Osteoblast (primary cell): ENCODE results near the gene INPP5A. TPM values are rescaled to one million over a fixed set of nuclear protein-coding genes. Genes with fewer than 3 reads are reported as not detected.

Source experiments
- DNase-seq: peaks from one replicate; pipeline ENCODE4 v3.0.0; 2011; ENCODE audit warnings: low spot score, mixed read lengths; ENCODE audit not compliant: insufficient read length; ENCODE audit errors: missing footprints
- H2AFZ ChIP-seq: 2 replicates; pipeline ENCODE4 v1.6.0; 2011; ENCODE audit warnings: mild to moderate bottlenecking, low read length
- H3K27ac ChIP-seq: 2 replicates; pipeline ENCODE4 v1.5.1; 2011; ENCODE audit warnings: mild to moderate bottlenecking, low read depth, low read length, moderate library complexity
- H3K27me3 ChIP-seq: 2 replicates; pipeline ENCODE4 v1.6.0; 2012; ENCODE audit warnings: mild to moderate bottlenecking, control low read depth, inconsistent platforms, low read length, moderate library complexity; ENCODE audit not compliant: insufficient read depth
- H3K36me3 ChIP-seq: 2 replicates; pipeline ENCODE4 v1.5.1; 2011; ENCODE audit warnings: mild to moderate bottlenecking, low read length, control low read depth, moderate library complexity; ENCODE audit not compliant: insufficient read depth
- H3K4me1 ChIP-seq: 2 replicates; pipeline ENCODE4 v1.5.1; 2011; ENCODE audit warnings: mild to moderate bottlenecking, low read length, control low read depth, moderate library complexity; ENCODE audit not compliant: insufficient read depth
- H3K4me2 ChIP-seq: 2 replicates; pipeline ENCODE4 v1.6.0; 2011; ENCODE audit warnings: mild to moderate bottlenecking, low read length; ENCODE audit not compliant: insufficient read depth
- H3K4me3 ChIP-seq: fragments of 200-600 bp; sonication (generic); 3 replicates; pipeline ENCODE4 v1.5.1; 2012; ENCODE audit warnings: mild to moderate bottlenecking, low read length, inconsistent platforms; ENCODE audit not compliant: insufficient read depth
- H3K79me2 ChIP-seq: 2 replicates; pipeline ENCODE4 v1.6.0; 2012; ENCODE audit warnings: mild to moderate bottlenecking, low read length, control low read depth, inconsistent platforms; ENCODE audit not compliant: insufficient read depth
- H3K9me3 ChIP-seq: 2 replicates; pipeline ENCODE4 v1.5.1; 2011; ENCODE audit warnings: low read depth, low read length, control low read depth
- H4K20me1 ChIP-seq: 2 replicates; pipeline ENCODE4 v1.6.0; 2012; ENCODE audit warnings: mild to moderate bottlenecking, low read length, control low read depth; ENCODE audit not compliant: insufficient read depth
- CTCF ChIP-seq: IDR thresholded peaks from 2 replicates; pipeline ENCODE4 v1.5.1; 2011; ENCODE audit warnings: mild to moderate bottlenecking, low read depth, low read length, moderate library complexity; ENCODE audit errors: extremely low read depth
- total RNA-seq: library from RNA; depleted of rRNA; stranded (reverse); fragments of >200 nt; gene quantifications from 2 replicates; pipeline ENCODE4 v1.2.3, GENCODE V29; 2012

Gene INPP5A
- total RNA-seq, 1 donor = 22.8 TPM

DNA sequence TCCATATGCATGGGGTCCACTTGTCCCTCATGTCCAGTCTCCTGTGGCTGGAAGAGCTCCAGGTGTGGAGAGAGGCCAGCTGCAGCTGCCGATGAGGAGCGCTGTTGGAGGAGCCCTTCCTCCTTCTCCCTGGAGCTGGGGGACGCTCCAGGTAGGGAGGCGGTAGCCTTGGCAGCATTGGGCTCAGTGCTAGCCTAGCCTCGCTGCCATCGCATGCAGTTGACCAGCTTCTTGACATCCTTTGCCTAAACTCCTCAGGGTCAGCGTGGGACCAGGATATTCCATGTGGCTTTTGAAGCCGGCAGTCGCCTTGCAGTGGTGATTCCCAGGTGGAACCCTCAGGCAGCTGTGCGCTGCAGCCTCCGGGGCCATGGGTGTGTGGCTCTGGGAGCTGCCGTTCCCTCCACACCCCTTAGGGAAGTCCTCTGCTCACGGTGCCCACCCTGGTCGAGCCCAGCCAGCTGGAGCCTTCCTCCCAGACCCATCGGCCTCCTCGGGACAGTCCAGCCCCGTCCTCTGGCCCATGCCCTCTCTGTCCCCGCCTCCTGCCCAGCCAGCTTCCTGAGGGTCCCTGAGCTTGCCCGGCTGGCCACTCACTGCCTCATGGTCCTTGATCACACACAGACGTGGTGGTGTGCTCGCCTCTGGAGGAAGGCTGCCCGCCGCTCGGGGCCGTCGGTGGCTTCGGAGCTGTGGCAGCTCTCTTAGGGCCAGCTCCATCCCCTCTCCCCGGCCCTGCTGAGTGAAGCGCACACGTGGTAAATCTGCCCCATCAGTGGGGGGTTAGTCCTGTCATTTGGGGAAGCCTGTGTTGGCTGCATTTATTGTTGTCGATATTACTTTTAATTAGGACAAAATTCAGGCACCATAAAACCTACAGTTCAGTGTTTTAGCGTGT, 21.2 kb downstream of the INPP5A start:
- peaks cover 5% of the 10 kb centered on the region for H3K4me1 ChIP-seq
- H3K9me3 ChIP-seq = no peaks in the 10 kb centered on the region
- H4K20me1 ChIP-seq = peaks cover 86% of the 10 kb centered on the region
- no peaks in the 10 kb centered on the region for H3K27me3 ChIP-seq
- H3K4me3 ChIP-seq = no peak overlapping the region
- H3K27ac ChIP-seq = no peak overlapping the region
- DNase-seq = no peak
- peaks cover 81% of the 10 kb centered on the region for H3K79me2 ChIP-seq
- TF ChIP-seq CTCF = no peak
- no peak overlapping the region for H2AFZ ChIP-seq
- H3K4me2 ChIP-seq = no peak overlapping the region
- H3K36me3 ChIP-seq = no peaks in the 10 kb centered on the region

GRCh38 chr10:132559538-132559937, 22.0 kb downstream of the INPP5A start:
- Histone ChIP-seq H3K4me3 (no peak overlapping the region), H2AFZ (no peak overlapping the region), H3K79me2 (peaks cover 82% of the 10 kb centered on the region), H3K36me3 (no peaks in the 10 kb centered on the region), H3K4me1 (peaks cover 10% of the 10 kb centered on the region), H3K27ac (no peak overlapping the region), H3K9me3 (no peaks in the 10 kb centered on the region), H3K27me3 (no peaks in the 10 kb centered on the region), H3K4me2 (no peak overlapping the region), H4K20me1 (peaks cover 87% of the 10 kb centered on the region)
- no peak for DNase-seq
- no peak for TF ChIP-seq CTCF

DNA sequence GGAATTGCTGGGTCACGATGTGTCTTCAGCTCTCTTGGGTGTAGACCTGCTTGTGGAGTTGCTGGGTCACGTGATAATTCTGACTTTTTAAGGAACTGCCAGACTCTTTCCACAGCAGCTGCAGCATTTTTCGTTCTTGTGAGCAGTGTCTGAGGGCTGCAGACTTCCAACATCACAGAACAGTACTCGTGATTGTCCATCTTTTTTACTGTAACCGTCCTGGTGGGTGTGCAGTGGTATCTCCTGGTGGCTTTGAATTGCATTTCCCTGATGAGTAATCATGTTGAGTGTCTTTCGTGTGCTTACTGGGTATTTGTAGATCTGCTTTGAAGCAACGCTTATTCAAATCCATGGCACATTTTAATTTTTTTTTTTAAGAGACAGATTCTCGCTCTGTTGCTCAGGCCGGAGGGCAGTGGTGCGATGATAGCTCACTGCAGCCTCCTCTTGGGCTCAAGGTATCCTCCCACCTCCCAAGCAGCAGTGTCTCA, 22.7 kb downstream of the INPP5A start:
- H3K79me2 ChIP-seq = peaks cover 80% of the 10 kb centered on the region
- H2AFZ ChIP-seq = no peak overlapping the region
- H3K4me3 ChIP-seq = no peak overlapping the region
- DNase-seq = no peak
- no peak for TF ChIP-seq CTCF
- H3K27me3 ChIP-seq = no peaks in the 10 kb centered on the region
- H3K27ac ChIP-seq = no peak overlapping the region
- no peak overlapping the region for H3K4me2 ChIP-seq
- peaks cover 87% of the 10 kb centered on the region for H4K20me1 ChIP-seq
- H3K4me1 ChIP-seq = peaks cover 10% of the 10 kb centered on the region
- no peaks in the 10 kb centered on the region for H3K9me3 ChIP-seq
- H3K36me3 ChIP-seq = no peaks in the 10 kb centered on the region

- H2AFZ ChIP-seq = no peak overlapping the region
- no peak overlapping the region for H3K27ac ChIP-seq
- no peaks in the 10 kb centered on the region for H3K36me3 ChIP-seq
- no peaks in the 10 kb centered on the region for H3K9me3 ChIP-seq
- no peaks in the 10 kb centered on the region for H3K27me3 ChIP-seq
- peaks cover 86% of the 10 kb centered on the region for H4K20me1 ChIP-seq
- H3K4me1 ChIP-seq = peaks cover 10% of the 10 kb centered on the region
- H3K79me2 ChIP-seq = peaks cover 74% of the 10 kb centered on the region
- peak; percentile 65 for DNase-seq
- no peak overlapping the region for H3K4me3 ChIP-seq
- no peak overlapping the region for H3K4me2 ChIP-seq
- TF ChIP-seq CTCF = no peak
Observed at GRCh38 chr10:132562177-132562915, 24.8 kb downstream of the INPP5A start.
